ENCODE measurements around the gene KCNG2.
A peak's percentile ranks its signal among the peaks of the same experiment; 100 is the strongest.

KCNG2 gene

DNA sequence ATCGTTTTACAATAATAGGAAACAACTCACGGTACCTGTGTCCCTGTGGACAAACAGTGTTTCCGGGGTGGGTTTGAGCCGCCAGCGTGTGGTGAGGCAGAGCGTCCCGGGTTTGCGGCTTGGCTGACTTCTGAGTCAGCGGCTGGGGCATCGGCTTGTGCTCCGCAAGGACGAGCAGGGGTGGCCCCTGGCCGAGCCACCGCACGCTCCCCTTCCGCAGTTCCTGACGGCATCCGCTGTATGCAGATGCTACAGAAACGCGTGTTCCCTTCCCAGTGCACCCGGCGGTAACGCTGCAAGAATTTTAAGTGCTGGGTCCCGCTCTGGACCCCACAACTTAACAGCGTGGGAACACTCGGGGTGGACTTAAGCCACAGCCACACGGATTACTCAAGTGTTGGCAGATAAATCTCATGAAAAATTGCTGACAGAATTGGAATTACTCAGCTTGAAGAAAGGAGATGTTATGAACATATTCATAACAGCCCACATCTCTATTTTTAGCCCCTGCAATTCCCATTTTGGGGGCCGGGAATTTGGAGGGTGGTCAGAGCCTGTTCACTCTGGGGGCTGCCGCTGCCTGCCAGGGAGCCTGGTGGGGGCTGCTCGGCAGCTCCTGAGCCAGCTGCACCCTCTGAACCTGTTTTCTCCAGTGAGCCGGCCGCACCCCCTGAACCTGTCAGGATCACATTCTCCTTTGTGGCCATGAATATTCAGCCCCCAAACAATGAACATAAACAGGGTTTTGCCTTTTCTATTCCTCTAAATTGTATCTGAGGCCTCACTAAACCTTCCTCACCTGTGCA is 12.6 kb upstream of the KCNG2 start:
- no peak for DNase-seq (ENCODE audit: low read depth)

DNA sequence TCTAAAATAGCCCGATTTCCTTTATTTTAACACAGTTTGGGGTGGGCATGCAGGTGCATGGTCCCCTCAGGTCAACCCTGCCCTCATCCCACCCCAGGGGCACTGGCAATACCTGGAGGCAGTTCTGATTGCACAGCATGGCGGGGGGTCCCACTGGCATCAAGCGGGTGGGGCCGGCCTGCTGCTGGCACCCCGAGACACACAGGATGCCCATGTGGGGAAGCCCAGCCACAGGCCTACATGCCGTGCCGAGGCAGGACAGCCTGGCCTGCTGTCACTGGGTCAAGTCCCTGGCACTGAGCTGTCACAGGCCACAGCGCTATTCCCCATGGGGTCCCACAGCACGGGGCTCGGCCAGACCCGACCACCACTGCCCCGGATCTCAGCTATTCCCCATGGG is 11.9 kb upstream of the KCNG2 start:
- DNase-seq (ENCODE audit: low read depth), result no peak

DNA sequence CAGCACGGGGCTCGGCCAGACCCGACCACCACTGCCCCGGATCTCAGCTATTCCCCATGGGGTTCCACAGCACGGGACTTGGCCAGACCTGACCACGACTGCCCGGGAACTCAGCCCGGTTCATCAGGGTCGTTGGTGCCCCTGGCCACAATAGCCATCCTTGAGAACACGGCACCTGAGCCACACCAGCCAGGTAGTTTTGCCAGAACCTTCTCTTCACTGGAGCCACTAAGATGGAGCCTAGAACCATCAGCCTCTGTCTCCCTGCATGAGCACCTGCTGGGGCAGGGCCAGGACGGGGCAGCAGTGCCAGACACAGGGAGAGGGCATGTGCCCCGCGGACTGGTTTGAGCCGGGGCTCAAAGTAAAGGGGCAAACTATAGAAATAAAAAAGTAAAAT is 11.4 kb upstream of the KCNG2 start:
- DNase-seq (ENCODE audit: low read depth), result no peak

DNA sequence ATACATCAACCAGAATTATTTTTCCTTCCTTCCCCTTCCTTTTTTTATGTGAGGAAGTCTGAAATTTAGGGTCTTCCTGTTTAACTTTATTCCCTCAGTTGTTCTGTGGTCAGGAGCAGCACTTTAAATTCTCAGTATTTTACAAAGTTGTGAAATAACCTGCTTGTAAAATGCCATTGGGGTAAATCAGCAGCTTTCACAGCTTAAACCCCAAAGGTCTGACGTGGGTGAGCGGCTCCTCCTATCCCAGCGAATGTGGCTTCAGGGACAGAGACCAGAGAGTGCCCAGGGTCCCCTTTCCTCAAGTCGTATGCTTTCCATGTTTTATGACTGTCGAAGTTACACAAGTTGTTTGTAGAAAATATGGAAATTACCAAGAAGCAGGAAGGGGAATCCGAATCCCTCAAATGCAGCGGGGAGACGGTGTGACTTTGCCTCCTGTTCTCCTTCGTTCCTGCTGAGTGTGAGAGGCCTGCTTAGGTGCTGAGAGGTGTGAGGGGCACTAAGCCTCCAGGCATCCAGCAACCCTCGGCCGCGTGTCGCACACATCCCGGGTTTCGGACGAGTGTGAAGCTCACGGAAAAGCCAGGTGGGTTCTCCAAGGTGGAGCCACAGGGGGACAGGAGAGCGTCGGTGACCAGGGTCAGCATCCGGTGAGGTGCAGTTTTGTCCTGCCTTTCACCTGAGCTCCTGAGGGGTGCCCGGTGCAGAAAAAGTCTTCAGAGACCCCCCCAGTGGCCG is 10.8 kb upstream of the KCNG2 start:
- DNase-seq (ENCODE audit: low read depth), result no peak

DNA sequence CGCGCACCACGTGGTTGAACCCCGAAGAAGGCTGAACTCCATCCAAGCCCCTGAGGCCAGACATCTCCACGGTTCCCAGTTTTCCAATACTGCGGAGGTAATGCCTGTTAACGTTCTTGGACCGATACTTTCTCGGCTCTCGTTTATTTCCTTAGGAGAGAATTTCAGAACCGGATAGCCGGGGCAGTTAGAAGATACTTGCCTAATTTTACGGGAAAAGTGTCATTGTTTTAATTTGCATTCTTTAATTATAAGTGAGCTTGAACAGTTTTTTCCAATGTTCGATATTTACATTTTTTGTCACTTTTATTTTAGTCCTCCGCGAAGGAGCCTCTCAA is 10.2 kb upstream of the KCNG2 start:
- no peak for DNase-seq (ENCODE audit: low read depth)

DNA sequence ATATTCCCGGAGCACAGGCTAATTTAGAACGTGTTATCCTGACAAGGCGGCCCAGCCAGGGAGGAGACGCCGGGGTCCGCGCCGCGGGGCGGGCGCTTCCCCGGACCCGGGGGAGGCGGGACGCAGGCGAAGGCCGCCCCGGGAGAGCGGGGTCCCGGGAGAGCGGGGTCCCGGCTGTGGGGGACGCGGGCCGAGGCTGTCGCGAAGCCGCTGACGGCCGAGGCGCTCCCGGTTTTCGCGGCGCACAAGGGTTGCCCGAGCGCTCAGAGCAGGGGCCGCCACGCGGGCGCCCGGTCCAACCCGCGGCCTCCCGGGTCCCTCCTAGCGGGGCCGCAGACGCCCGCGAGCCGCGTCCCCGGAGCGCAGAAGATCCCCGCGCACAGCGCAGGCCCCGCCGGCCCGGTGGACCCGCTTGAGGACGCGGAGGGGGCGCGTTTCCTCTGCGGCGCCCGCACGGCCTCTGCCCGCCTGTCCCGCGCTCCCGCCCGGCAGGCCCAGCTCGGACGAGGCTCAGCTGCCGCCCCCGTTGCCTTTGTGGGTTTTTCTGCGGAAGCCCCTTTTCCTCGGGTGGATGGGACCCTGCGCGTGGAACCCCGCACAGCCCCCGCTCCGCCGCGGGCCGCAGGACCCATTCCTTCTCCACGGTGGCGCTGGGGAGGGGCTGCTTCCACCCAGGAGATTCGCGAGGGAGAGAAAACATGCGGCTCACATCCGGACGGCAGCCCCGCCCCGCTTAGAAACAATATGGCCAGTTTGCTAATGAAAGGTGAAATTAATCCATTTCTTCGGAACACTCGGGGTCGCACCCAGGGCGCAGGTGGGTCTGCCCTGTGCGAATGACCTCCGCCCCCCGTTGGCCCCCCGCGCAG is 9.6 kb upstream of the KCNG2 start:
- DNase-seq (ENCODE audit: low read depth), result no peak

DNA sequence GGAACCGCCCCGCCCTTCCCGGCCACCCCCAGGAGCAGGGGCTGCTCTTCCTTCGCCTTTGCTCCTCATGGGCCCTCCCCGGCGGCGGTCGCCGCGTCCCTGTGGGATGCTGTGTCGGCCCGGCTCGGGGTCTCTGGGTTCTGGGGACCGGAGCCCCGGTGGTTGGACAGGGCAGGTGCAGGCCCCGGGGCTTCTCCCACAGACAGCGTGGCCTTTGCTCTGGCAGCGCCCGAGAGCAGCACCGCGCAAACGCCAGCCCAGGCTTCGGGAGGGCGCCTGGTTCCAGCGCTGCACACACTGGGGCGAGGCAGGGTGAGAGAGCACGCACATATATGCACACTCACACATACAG is 9.0 kb upstream of the KCNG2 start:
- no peak for DNase-seq (ENCODE audit: low read depth)

DNA sequence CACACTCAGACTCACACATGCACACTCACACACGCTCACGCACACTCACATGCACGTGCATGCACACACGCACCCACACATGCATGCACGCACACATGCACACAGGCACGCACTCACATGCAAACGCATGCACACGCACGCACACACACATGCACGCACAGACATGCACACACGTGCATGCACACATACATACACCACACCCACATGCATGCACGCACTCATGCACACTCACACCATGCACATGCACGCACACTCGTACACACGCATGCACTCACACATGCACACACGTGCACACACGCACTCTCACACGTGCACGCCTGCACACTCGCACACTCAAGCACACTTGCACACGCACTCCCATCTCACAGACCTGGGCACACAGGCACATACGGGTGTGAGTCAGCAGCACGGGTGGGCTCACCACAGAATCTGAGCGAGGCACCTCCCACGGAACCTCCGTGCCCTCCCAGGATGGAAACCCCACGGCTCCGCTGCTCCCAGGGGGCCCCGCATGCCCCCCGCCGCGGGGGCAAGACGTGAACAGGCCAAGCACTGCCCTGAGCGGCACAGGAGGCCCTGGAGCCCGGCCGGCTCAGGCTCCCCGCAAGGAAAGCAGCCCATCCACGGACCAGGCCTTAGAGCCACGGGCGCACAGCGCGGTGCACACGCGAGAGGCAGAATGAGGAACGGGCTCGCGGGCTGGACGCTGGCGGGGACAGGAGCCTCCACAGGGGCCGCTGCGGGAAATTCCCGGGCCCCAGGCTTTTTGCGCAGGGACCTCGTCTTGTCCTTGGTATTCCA is 8.4 kb upstream of the KCNG2 start:
- no peak for DNase-seq (ENCODE audit: low read depth)

DNA sequence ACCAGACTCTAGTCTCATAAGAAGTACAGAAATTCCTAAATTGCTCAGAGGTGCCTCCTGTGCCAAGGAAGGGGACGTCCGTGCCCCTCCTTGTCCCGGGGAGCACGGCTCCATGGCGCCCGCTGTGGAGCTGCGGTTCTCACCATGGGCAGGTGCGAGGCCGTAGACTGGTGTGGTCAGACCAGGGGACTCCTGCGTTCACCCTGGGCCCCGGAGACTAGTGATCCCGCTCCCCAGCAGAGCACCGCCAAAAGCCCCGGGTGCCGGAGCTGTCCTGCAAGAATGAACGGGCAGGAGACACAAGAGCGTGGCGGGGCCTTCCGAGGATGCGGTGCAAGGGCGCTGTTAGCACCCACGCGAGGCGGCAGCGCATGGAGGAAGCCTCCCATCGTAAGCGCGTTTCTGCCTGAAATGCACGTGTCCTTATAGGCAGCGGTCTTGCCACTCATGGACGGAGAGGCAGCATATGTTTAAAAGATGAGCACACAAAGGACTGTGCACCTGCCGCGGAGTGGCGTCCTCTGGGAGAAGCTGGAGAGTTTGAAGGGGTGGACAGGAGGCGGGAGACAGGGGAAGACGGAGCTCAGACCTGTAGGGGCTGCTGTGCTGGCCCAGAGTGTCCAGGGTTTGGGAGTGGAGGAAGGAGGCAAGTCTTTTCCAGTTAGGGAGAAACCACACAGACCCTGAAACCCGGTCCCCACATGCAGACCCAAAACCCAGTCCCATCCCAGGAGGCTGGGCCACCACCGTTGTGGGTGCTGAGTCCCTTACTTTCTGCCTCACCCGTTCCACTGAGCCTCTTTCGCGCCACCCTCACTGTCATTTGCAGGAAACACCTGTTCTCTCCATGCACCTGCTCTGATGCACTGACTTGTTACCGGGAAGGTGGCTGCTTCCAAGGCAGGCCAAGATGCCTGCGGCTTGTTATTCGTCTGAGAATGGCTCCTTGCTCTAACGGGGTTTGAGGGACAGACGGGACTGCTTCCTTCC is 7.5 kb upstream of the KCNG2 start:
- DNase-seq (ENCODE audit: low read depth), result no peak

DNA sequence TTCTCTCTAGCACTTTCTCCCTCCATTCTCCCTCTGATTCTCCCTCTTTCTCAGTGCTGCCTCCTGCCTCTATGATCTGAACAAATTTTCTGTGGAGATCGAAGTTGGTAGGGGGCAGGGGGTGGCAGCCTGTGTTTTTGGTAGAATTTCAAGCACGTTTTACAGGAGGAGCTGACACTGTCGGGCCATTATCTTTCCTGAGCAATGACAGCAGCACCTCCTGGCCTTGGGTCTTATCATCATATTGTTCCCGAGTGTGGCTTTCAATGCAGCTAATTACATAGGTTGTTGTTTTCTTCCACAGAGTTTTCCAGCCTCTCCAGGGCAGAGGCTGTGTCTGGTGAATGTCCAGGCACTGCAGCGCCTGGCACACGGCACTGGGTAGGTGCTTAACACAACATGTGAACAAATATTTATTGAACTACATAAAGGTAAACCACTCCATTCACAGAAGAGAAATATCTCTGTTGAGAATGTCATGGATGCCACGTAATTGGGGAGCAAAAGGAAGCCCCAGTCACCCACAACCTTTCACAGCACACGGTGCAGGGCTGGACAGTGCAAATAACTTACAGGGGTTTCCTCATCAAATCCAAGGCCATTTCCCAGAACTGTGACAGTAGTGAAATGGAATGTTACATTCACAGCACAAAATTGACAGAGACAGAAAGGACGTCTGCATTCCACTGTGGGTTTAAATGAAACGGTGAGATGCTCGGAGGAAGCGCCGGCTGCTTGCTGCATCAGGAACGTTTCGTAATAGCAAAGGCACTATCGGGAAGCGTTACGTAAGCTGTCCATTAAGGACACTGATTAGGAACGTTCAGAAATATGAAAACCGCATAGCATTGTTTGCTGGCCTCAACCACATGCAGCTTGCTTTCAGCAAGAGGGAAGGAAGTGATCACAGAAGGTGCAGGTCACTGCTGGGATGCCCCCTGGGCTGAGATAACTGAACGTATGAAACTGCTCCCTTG is 6.5 kb upstream of the KCNG2 start:
- peak; percentile 94 for DNase-seq (ENCODE audit: low read depth)

DNA sequence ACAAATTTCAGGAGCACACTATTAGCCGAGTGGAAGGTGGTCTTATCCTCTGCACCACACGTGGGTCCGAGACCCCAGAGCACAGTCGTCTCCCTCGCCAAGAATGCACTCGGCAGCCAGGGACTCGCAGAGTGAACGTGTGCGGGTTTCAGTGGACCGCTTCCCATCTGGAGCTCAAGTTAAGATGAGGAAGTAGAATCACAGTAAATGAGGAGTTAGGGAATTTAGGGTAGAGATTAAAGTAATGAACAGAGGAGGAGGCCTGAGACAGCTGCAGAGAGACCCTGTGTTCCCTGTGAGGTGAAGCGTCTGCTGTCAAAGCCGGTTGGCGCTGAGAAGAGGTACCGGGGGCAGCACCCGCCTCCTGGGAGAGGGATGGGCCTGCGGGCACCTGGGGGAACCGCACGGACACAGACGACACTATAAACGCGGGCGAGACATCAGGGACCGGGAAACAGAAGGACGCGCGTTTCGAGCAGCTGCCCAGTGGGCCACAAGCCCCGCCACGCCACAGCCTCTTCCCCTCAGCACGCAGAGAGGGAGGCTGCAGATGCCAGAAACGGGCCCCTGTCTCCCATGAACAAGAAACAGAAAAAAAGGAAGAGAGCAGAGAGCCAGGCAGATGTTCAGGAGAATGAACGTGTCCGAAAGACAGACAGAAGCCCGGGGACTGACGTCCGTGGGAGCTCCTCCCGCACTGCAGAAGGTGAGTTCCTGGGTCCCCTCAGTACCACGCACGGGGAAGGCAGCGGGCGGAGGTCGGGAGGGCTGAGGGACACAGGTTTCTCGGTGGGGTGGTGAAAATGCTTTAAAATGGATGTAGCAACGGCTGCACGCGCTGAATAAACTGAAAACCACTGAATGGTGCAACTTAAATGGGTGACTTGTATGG is 5.4 kb upstream of the KCNG2 start:
- DNase-seq (ENCODE audit: low read depth), result no peak

DNA sequence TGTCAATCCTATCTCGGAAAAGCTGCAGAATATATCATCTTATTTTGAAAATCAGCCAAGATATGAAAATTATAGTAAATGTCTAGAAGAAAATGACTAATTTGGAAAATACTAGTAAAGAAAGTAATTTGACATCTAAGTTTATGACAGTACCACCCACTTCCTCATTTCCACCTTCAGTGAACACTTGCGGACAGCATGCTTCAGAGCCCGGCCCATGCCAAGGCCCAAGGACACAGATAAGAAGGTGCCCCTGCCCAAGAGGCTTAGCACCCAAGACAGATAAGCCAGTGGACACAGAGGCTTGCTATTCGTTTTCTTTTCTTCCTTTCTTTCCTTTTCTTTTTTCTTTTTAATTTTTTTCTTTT is 4.8 kb upstream of the KCNG2 start:
- no peak for DNase-seq (ENCODE audit: low read depth)

DNA sequence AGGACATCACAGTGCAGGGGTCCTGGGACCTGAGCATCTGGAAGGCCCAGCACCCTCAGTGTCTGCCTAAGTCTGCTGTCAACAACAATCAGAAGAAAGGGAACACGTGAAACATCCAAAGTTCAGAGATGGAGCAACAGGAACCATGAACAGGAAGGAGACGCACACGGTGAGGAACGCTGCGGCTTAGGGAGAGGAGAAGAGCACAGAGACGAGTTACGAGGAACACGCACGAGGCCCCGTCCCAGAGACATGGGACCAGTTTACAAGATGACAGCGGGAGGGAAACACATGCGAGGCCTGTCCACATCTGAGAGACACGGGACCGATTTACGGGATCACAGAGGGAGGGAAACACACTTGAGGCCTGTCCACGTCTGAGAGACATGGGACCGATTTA is 2.9 kb upstream of the KCNG2 start:
- DNase-seq (ENCODE audit: low read depth), result no peak

DNA sequence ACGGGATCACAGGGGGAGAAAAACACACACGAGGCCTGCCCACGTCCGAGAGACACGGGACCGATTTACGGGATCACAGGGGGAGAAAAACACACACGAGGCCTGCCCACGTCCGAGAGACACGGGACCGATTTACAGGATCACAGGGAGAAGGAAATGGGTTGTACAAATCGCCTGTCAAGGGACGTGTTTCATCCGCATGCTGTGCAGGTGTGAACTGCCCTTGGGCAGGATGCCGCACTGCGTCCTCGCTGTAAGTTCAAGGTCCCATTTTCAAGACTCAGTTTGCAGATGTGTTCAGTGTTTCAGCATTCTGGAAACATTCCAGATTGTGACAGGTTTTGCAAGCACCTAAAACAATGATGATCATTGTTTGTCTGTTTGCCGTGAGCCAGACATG is 2.3 kb upstream of the KCNG2 start:
- DNase-seq (ENCODE audit: low read depth), result no peak

DNA sequence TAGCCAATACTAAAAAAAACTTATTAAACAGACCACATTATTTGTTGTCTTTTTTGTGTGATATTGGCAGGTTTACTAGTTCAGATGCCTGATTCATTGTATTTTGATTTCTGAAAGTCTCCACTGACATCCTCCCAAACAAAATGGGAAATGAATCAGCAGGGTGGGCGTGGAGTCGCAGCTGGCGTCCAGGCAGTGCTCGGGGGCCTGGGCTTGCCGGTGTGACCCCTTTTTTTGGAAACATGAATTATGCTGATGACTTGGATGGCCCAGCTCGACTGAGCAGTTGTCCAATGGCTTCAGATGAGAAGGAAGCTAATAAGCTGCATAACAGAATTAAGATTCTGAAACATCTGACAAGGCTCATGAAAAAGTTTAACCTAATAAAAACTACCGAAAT is 1.7 kb upstream of the KCNG2 start:
- DNase-seq (ENCODE audit: low read depth), result no peak

DNA sequence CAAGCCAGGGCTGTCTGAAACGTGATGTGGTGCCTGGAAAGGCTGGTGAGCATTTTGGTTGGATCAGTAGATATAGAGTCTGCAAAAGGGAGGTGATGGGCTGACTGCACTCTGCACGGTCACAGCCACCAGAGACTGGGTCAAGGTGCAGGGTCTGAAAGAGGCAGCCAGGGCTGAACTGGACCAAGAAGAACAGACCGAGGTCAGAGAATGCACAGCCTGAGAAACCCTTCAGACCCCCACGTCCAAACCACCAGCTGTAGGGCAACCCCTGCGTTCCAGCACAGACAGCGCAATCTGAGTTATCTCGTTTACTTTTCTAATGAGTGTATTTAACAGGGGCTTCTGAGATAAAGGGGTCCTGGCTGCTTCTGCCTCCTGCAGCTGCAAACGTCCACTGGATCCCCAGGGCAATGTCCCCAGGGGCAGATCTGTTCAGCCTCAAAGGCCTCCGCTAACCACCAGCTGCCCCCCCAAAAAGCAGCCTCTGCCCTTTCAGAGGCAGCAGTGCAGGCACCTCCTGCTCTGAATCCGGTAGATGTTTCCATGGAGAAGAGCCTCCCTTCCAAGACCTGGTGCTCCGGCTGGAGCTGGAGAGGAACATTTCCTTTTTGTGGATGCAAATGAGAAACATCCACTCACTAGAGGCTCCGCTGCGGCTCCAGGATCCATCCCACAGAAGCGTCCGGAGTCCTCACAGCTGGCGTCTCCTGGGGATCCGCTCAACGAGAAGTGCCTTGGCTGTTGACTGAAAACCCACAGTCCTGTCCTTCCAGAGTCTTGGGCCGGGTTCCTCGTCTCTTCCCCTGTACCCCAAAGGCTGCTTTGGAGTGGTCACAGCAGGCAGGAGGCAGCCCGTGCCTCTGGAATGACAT is 970 bp upstream of the KCNG2 start:
- DNase-seq (ENCODE audit: low read depth), result no peak

DNA sequence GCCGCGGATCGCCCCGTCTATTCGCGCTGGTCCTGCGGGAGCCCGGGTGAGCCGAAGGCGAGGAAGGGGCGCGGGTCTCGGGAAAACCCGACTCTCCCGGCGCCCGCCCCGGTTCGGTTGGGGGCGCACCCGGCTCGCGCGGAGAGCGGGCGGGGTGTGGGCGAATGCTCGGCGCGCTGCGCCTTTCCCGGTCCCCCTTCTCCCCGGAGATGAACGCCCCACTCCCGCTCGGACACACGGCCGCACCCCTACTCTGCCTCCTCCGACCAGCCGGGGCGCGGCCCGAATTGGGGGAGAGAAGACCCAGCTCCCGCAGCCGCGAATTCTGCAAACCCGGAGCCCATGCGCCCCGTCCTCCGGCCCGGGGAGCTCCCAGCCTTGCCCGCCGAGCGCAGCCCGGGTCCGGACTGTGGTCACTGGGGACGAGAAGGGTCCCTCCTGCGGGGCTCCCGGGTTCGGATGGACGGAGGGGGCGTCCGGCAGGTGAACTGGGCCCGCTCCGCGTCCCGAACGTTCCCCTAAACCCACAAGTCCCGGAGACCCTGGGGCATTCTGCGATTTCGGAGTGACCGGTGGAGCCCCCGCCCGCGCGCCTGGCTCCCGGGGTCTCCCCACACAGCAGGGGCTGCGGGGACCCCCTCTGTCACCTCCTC is 734 bp downstream of the KCNG2 start:
- no peak for DNase-seq (ENCODE audit: low read depth)

Measured in GM04503 (cell line).